ENCODE measurements around the gene TM4SF1. TPM values are rescaled to one million over a fixed set of nuclear protein-coding genes. Genes with fewer than 3 reads are reported as not detected.

TM4SF1 gene
- polyA plus RNA-seq, 1 of the 3 experiments (the other 2 are of a cell fraction), result 209 TPM

- ChIA-PET POLR2A (no interaction called here), CTCF (interaction anchor here (0.7 kb wide), 1 partner anchor 393 kb away, joined by 3 read pairs; no protein-coding TSS in a partner anchor)
- Histone ChIP-seq H3K4me3 (ENCODE audit: low read depth in 2 of 2, low read length in 1 of 2) (no peak overlapping the region), H3K27ac (ENCODE audit: low read depth in 2 of 2, low read length in 1 of 2) (no peak overlapping the region), H3K36me3 (replicated peaks in 1 of 2; ENCODE audit: control insufficient read depth in 1 of 2, insufficient read depth in 2 of 2, low read length in 1 of 2) (no peaks in the 10 kb centered on the region), H3F3A (replicated peaks; ENCODE audit: insufficient read depth) (no peaks in the 10 kb centered on the region), H3K4me2 (no peak overlapping the region), H3K9me2 (no peaks in the 10 kb centered on the region), H2AFZ (ENCODE audit: low read depth) (no peak overlapping the region), H3K27me3 (ENCODE audit: insufficient read depth) (no peaks in the 10 kb centered on the region), H3K9ac (no peak overlapping the region), H4K20me1 (ENCODE audit: insufficient read depth) (no peaks in the 10 kb centered on the region), H3K4me1 (ENCODE audit: control insufficient read depth in 1 of 2, insufficient read depth in 2 of 2, low read depth in 1 of 2, low read length in 1 of 2) (peaks cover 0 to 2% of the 10 kb centered on the region in 2 experiments; a peak in 2 of 4 replicates), H3K9me3 (no peaks in the 10 kb centered on the region), H3K79me2 (ENCODE audit: insufficient read depth) (no peaks in the 10 kb centered on the region)
- DNase-seq, result no peak
- TF ChIP-seq YY1 (IDR thresholded peaks at IDR 0.05; ENCODE audit: low read depth), result no peak
- TF ChIP-seq SMC3 (IDR thresholded peaks at IDR 0.05; ENCODE audit: low read depth, low read length), result no peak
- no peak for TF ChIP-seq IRF3 (IDR thresholded peaks at IDR 0.05; ENCODE audit: low read depth, low read length)
- TF ChIP-seq MXI1 (IDR thresholded peaks at IDR 0.05; ENCODE audit: low read depth, low read length), result no peak
- TF ChIP-seq RCOR1 (IDR thresholded peaks at IDR 0.05; ENCODE audit: low read length), result no peak
- no peak for TF ChIP-seq FOSL2 (IDR thresholded peaks at IDR 0.05; ENCODE audit: borderline replicate concordance, low read depth)
- 94% methylated on average over 2 of the region's 2 CpGs for WGBS (ENCODE audit: low lambda C conversion rate)
Observed at GRCh38 chr3:149403443-149403842, 26.0 kb upstream of the TM4SF1 start.

DNA sequence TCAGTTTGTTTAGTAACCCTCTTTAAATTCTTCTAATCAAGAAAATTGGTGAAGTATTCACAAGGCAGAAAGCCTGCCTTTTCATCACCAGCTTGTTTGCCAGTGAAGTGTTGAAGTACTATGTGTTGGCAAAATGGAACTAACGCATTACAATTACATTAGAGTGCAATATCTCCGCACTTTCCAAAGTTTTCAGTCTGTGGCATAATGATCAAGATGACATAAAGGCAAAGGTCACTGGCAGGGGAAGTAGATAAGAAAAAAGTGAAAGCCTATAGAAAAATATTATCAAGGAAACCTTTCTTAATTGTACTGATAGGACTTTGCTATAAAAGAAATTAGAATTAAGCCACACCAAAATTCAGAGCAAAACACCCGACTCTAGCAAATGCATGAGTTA is 25.0 kb upstream of the TM4SF1 start:
- Histone ChIP-seq H3K4me3 (ENCODE audit: low read depth in 2 of 2, low read length in 1 of 2) (no peak overlapping the region), H3K79me2 (ENCODE audit: insufficient read depth) (no peaks in the 10 kb centered on the region), H3K4me2 (no peak overlapping the region), H3K27ac (ENCODE audit: low read depth in 2 of 2, low read length in 1 of 2) (no peak overlapping the region), H3K36me3 (replicated peaks in 1 of 2; ENCODE audit: control insufficient read depth in 1 of 2, insufficient read depth in 2 of 2, low read length in 1 of 2) (no peaks in the 10 kb centered on the region), H2AFZ (ENCODE audit: low read depth) (no peak overlapping the region), H3K9me2 (no peaks in the 10 kb centered on the region), H3K9ac (no peak overlapping the region), H4K20me1 (ENCODE audit: insufficient read depth) (no peaks in the 10 kb centered on the region), H3K9me3 (no peaks in the 10 kb centered on the region), H3K27me3 (ENCODE audit: insufficient read depth) (no peaks in the 10 kb centered on the region), H3K4me1 (ENCODE audit: control insufficient read depth in 1 of 2, insufficient read depth in 2 of 2, low read depth in 1 of 2, low read length in 1 of 2) (peaks cover 0 to 2% of the 10 kb centered on the region in 2 experiments; a peak in 1 of 4 replicates), H3F3A (replicated peaks; ENCODE audit: insufficient read depth) (no peaks in the 10 kb centered on the region)
- ChIA-PET POLR2A (no interaction called here), CTCF (interaction anchor here (1.1 kb wide), 2 partner anchors 78 to 88 kb away, joined by 3 to 5 read pairs; no protein-coding TSS in a partner anchor)
- DNase-seq, result no peak
- 83% methylated on average over 3 of the region's 3 CpGs for WGBS (ENCODE audit: low lambda C conversion rate)
- TF ChIP-seq EP300 (IDR thresholded peaks at IDR 0.05; ENCODE audit: borderline replicate concordance in 1 of 2, low read depth in 1 of 2, low read length in 1 of 2) (no peak), RCOR1 (IDR thresholded peaks at IDR 0.05; ENCODE audit: low read length) (no peak), USF2 (IDR thresholded peaks at IDR 0.05; ENCODE audit: borderline replicate concordance, low read depth, low read length) (no peak), JUND (IDR thresholded peaks at IDR 0.05) (no peak), NFIC (IDR thresholded peaks at IDR 0.05; ENCODE audit: borderline replicate concordance) (no peak), RXRA (IDR thresholded peaks at IDR 0.05; ENCODE audit: borderline replicate concordance, low read depth) (no peak), ELF1 (IDR thresholded peaks at IDR 0.05) (no peak), RAD21 (IDR thresholded peaks at IDR 0.05; ENCODE audit: low read length) (no peak), EZH2phosphoT487 (IDR thresholded peaks at IDR 0.05; ENCODE audit: borderline replicate concordance, low read depth) (no peak), NRF1 (IDR thresholded peaks at IDR 0.05; ENCODE audit: low read depth, low read length) (no peak), YY1 (IDR thresholded peaks at IDR 0.05; ENCODE audit: low read depth) (no peak), GABPA (IDR thresholded peaks at IDR 0.05; ENCODE audit: low read depth) (no peak), CTCF (IDR thresholded peaks at IDR 0.05) (no peak), USF1 (IDR thresholded peaks at IDR 0.05; ENCODE audit: borderline replicate concordance, low read depth) (no peak)
- TF ChIP-seq, protein P1, sequence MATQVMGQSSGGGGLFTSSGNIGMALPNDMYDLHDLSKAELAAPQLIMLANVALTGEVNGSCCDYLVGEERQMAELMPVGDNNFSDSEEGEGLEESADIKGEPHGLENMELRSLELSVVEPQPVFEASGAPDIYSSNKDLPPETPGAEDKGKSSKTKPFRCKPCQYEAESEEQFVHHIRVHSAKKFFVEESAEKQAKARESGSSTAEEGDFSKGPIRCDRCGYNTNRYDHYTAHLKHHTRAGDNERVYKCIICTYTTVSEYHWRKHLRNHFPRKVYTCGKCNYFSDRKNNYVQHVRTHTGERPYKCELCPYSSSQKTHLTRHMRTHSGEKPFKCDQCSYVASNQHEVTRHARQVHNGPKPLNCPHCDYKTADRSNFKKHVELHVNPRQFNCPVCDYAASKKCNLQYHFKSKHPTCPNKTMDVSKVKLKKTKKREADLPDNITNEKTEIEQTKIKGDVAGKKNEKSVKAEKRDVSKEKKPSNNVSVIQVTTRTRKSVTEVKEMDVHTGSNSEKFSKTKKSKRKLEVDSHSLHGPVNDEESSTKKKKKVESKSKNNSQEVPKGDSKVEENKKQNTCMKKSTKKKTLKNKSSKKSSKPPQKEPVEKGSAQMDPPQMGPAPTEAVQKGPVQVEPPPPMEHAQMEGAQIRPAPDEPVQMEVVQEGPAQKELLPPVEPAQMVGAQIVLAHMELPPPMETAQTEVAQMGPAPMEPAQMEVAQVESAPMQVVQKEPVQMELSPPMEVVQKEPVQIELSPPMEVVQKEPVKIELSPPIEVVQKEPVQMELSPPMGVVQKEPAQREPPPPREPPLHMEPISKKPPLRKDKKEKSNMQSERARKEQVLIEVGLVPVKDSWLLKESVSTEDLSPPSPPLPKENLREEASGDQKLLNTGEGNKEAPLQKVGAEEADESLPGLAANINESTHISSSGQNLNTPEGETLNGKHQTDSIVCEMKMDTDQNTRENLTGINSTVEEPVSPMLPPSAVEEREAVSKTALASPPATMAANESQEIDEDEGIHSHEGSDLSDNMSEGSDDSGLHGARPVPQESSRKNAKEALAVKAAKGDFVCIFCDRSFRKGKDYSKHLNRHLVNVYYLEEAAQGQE (IDR thresholded peaks at IDR 0.05; ENCODE audit: low read depth, low read length), result no peak
- TF ChIP-seq, protein P2, sequence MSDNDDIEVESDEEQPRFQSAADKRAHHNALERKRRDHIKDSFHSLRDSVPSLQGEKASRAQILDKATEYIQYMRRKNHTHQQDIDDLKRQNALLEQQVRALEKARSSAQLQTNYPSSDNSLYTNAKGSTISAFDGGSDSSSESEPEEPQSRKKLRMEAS (IDR thresholded peaks at IDR 0.05; ENCODE audit: low read depth), result no peak
